HL-60 (cell line): Measurements from ENCODE around the gene KRTAP1-1.

Source experiments
- DNase-seq, 2 experiments: peaks; one replicate each; pipeline ENCODE4 v3.0.0-alpha.2; 2010 to 2020; ENCODE audit warnings: low read depth in 1 of 2, low spot score in 1 of 2
- H3K27ac ChIP-seq: fragments of 250-450 bp; sonication (Bioruptor Pico); replicated peaks from 2 replicates; pipeline ENCODE4 v1.5.1; 2020; ENCODE audit warnings: mild to moderate bottlenecking, moderate library complexity
- H3K27me3 ChIP-seq: fragments of 250-450 bp; sonication (Bioruptor Pico); 2 replicates; pipeline ENCODE4 v1.5.1; 2021; ENCODE audit warnings: mild to moderate bottlenecking, moderate library complexity; ENCODE audit not compliant: insufficient read depth, poor library complexity, severe bottlenecking
- H3K4me3 ChIP-seq: replicated peaks from 2 replicates; pipeline ENCODE4 v1.5.1; 2011; ENCODE audit warnings: mild to moderate bottlenecking, control low read depth, low read length; ENCODE audit not compliant: insufficient read depth
- GABPA ChIP-seq: IDR thresholded peaks from 2 replicates; pipeline ENCODE4 v1.6.1; 2012; ENCODE audit warnings: low read depth
- POLR2AphosphoS5 ChIP-seq: IDR thresholded peaks from 2 replicates; pipeline ENCODE4 v1.6.1; 2012; ENCODE audit warnings: low read depth
- REST ChIP-seq: IDR thresholded peaks from 2 replicates; pipeline ENCODE4 v1.6.1; 2012; ENCODE audit warnings: low read depth; ENCODE audit not compliant: insufficient replicate concordance
- SPI1 ChIP-seq: IDR thresholded peaks from 2 replicates; pipeline ENCODE4 v1.6.1; 2012; ENCODE audit warnings: low read depth, mild to moderate bottlenecking, borderline replicate concordance
- TF ChIP-seq, protein P1 (sequence below): IDR thresholded peaks from one replicate; pipeline ENCODE4 v1.5.1; 2011; ENCODE audit warnings: low read length, control low read depth, inconsistent platforms; ENCODE audit not compliant: insufficient read depth

Gene KRTAP1-1

GRCh38 chr17:41073676-41074075 lies 32.4 kb upstream of the KRTAP1-1 start:
- H3K27ac ChIP-seq: no peak overlapping the region
- H3K27me3 ChIP-seq: no peaks in the 10 kb centered on the region
- no peak overlapping the region for H3K4me3 ChIP-seq
- TF ChIP-seq GABPA (no peak), SPI1 (no peak), POLR2AphosphoS5 (no peak), REST (no peak)
- TF ChIP-seq, protein P1, sequence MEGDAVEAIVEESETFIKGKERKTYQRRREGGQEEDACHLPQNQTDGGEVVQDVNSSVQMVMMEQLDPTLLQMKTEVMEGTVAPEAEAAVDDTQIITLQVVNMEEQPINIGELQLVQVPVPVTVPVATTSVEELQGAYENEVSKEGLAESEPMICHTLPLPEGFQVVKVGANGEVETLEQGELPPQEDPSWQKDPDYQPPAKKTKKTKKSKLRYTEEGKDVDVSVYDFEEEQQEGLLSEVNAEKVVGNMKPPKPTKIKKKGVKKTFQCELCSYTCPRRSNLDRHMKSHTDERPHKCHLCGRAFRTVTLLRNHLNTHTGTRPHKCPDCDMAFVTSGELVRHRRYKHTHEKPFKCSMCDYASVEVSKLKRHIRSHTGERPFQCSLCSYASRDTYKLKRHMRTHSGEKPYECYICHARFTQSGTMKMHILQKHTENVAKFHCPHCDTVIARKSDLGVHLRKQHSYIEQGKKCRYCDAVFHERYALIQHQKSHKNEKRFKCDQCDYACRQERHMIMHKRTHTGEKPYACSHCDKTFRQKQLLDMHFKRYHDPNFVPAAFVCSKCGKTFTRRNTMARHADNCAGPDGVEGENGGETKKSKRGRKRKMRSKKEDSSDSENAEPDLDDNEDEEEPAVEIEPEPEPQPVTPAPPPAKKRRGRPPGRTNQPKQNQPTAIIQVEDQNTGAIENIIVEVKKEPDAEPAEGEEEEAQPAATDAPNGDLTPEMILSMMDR: no peak
- no peak for DNase-seq

DNA sequence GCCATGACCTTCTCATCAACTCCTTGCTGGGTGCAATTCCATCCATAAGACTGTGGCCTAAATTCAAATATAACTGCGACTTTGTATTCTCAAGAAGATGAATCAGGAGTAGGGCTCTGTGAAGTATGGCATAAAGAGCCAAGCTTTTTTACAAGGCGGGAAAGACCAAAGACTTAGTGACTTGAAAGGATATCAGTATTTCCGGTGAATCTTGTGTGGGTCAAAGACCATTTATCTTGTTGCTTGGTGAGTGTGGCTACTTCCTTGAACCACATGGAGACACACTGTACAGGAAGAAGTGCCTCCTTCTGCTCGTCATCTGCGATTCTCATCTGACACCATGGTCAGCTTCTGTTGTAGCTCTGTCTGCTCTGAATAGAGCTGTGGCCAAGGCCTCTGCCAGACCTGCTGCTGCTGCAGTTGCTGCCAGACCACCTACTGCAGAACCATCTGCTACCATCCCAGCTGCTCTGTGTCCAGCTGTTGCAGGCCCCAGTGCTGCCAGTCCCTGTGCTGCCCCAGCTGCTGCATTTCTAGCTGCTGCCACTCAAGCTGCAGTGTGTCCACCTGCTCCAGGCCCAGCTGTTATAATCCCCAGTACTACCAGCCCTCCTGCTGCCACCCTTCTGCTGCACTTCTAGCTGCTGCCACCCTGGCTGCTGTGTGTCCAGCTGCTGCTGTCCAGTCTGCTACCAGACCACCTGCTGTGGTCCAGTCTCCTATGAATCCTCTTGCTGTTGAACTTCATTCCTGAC lies 30.5 kb upstream of the KRTAP1-1 start:
- no peak for DNase-seq
- no peak overlapping the region for H3K27ac ChIP-seq
- H3K4me3 ChIP-seq: no peak overlapping the region
- H3K27me3 ChIP-seq: no peaks in the 10 kb centered on the region
- no peak for TF ChIP-seq GABPA

DNA sequence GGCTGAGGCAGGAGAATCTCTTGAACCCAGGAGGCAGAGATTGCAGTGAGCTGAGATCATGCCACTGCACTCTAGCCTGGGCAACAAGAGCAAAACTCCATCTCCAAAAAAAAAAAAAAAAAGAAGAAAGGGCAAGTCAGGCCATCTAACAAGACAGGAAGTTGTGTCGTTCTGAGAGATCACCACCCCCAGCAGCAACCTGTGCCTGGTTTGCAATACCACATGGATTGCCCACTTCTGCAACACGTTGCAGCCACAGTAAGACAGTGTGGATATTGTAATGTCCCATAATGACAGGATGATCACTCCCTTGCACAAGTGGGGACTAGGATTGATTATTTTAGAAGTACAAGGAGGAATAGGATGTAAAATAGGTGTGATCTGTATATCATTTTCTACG lies 27.8 kb upstream of the KRTAP1-1 start:
- peak in 1 of 2 experiments; percentile 72 for DNase-seq
- Histone ChIP-seq H3K27me3 (no peaks in the 10 kb centered on the region), H3K4me3 (no peak overlapping the region), H3K27ac (no peak overlapping the region)
- peak; percentile 71 for TF ChIP-seq POLR2AphosphoS5
- peak; percentile 54; the same call in 1 of the 2 replicates for TF ChIP-seq SPI1
- no peak for TF ChIP-seq GABPA

DNA sequence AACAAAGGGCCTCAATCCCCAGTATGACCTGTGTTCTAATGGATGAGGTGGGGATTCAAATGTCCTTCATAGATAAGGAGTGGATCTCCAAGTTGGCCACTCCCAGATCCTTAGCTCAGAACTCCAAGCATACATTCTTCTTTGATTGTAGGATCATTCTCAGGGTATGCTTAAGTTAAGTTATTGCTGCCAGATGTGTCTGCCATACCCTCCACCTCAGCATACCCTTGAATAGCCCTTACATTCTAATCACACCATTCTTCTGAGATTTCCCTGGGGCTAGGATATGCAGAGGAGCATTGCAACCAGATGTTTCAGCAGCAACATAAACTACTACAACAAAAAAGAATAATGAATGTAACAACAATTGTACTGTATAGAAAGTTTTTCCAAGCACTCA lies 26.0 kb upstream of the KRTAP1-1 start:
- peaks cover 4% of the 10 kb centered on the region for H3K27me3 ChIP-seq
- DNase-seq: no peak
- no peak overlapping the region for H3K4me3 ChIP-seq
- no peak overlapping the region for H3K27ac ChIP-seq
- TF ChIP-seq, protein P1: no peak
- TF ChIP-seq REST: no peak
- TF ChIP-seq POLR2AphosphoS5: no peak
- no peak for TF ChIP-seq GABPA
- no peak for TF ChIP-seq SPI1
